Neural progenitor cell (in vitro differentiated cells): ENCODE data around the gene ARID4A. TPM values are rescaled to one million over a fixed set of nuclear protein-coding genes. Genes with fewer than 3 reads are reported as not detected.
"Not testable (repeated sequence)": the region's sequence is repeated elsewhere in the genome, so short reads cannot be mapped to it uniquely, and the experiment has no call there.

ENCODE experiments used
- DNase-seq: peaks from one replicate; pipeline ENCODE4 v3.0.0-alpha.2; 2016; ENCODE audit warnings: low spot score
- H2AFZ ChIP-seq: fragments of 200-600 bp; sonication (generic); replicated peaks from 2 replicates; pipeline ENCODE4 v1.6.1; 2016; ENCODE audit warnings: antibody characterized with exemption
- H3F3A ChIP-seq: fragments of 200-600 bp; sonication (generic); 2 replicates; pipeline ENCODE4 v1.6.1; 2016; ENCODE audit warnings: antibody characterized with exemption, low read depth
- H3K27ac ChIP-seq: fragments of 200-600 bp; sonication (generic); 2 replicates; pipeline ENCODE4 v1.5.1; 2016; ENCODE audit warnings: mild to moderate bottlenecking
- H3K27me3 ChIP-seq: fragments of 200-600 bp; sonication (generic); 2 replicates; pipeline ENCODE4 v1.6.1; 2016; ENCODE audit warnings: mild to moderate bottlenecking, moderate library complexity
- H3K36me3 ChIP-seq: fragments of 200-600 bp; sonication (generic); 2 replicates; pipeline ENCODE4 v1.5.1; 2016
- H3K4me1 ChIP-seq: fragments of 200-600 bp; sonication (generic); 2 replicates; pipeline ENCODE4 v1.6.1; 2016; ENCODE audit warnings: mixed run types
- H3K4me2 ChIP-seq: fragments of 200-600 bp; sonication (generic); 2 replicates; pipeline ENCODE4 v1.6.1; 2016
- H3K4me3 ChIP-seq: fragments of 200-600 bp; sonication (generic); 2 replicates; pipeline ENCODE4 v1.5.1; 2016
- H3K79me2 ChIP-seq: fragments of 200-600 bp; sonication (generic); 2 replicates; pipeline ENCODE4 v1.6.1; 2016; ENCODE audit warnings: low read depth
- H3K9ac ChIP-seq: fragments of 200-600 bp; sonication (generic); 2 replicates; pipeline ENCODE4 v1.6.1; 2016
- H3K9me3 ChIP-seq: fragments of 200-600 bp; sonication (generic); 2 replicates; pipeline ENCODE4 v1.5.1; 2016; ENCODE audit warnings: low read depth
- H4K20me1 ChIP-seq: fragments of 200-600 bp; sonication (generic); 2 replicates; pipeline ENCODE4 v1.6.1; 2016; ENCODE audit warnings: low read depth
- H3K27ac Mint-ChIP-seq: 3 replicates; pipeline ENCODE4 v1.8.0; 2021; ENCODE audit warnings: mixed read lengths
- H3K27me3 Mint-ChIP-seq: 2 replicates; pipeline ENCODE4 v1.8.0; 2022; ENCODE audit warnings: low read depth, mild to moderate bottlenecking, inconsistent platforms, moderate library complexity, mixed read lengths; ENCODE audit not compliant: insufficient read depth
- H3K36me3 Mint-ChIP-seq: 3 replicates; pipeline ENCODE4 v1.8.0; 2021; ENCODE audit warnings: mixed read lengths
- H3K4me1 Mint-ChIP-seq: 3 replicates; pipeline ENCODE4 v1.8.0; 2021; ENCODE audit warnings: mixed read lengths
- H3K4me3 Mint-ChIP-seq: 3 replicates; pipeline ENCODE4 v1.8.0; 2021; ENCODE audit warnings: mild to moderate bottlenecking, moderate library complexity, mixed read lengths
- H3K9me3 Mint-ChIP-seq: 3 replicates; pipeline ENCODE4 v1.8.0; 2020; ENCODE audit warnings: mixed read lengths
- CTCF ChIP-seq: fragments of 200-600 bp; sonication (generic); IDR thresholded peaks from 2 replicates; pipeline ENCODE4 v1.5.1; 2017; ENCODE audit warnings: antibody characterized with exemption, mild to moderate bottlenecking
- EZH2 ChIP-seq: fragments of 200-600 bp; sonication (generic); IDR thresholded peaks from 2 replicates; pipeline ENCODE4 v1.6.1; 2017; ENCODE audit warnings: antibody characterized with exemption, mild to moderate bottlenecking, moderate library complexity
- EZH2phosphoT487 ChIP-seq: fragments of 200-600 bp; sonication (generic); IDR thresholded peaks from 2 replicates; pipeline ENCODE4 v1.6.1; 2017; ENCODE audit warnings: antibody characterized with exemption
- total RNA-seq: library from RNA; depleted of rRNA; stranded (reverse); fragments of >200 nt; gene quantifications from 2 replicates; pipeline ENCODE4 v1.2.3, GENCODE V29; 2015; ENCODE audit warnings: low replicate concordance

Gene ARID4A
- total RNA-seq, 1 donor from 2014 or later = 24.1 TPM

DNA sequence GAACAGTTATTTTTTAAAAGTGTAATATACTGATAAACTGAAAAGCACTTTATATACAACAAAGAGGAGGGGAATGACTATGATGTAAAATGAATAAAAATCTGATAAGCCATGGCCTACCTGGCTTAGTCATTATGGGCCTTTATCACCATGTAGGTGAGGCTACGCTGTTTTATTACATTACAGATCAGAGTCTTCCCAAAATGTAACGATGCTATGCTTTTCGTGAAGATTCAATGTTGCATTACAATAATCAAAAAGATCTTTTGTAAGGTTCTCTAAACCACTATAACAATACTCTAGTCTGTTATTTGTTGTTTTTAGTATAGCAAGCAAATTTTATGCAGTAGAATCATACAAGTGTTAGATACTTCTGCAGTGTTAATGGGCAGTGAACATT, 34.2 kb downstream of the ARID4A start:
- no peak for TF ChIP-seq CTCF
- TF ChIP-seq EZH2 = no peak
- no peak for TF ChIP-seq EZH2phosphoT487
- H3F3A ChIP-seq = peaks cover 23% of the 10 kb centered on the region
- no peak overlapping the region for H3K4me2 ChIP-seq
- no peaks in the 10 kb centered on the region for H3K27me3 ChIP-seq
- no peaks in the 10 kb centered on the region for H3K79me2 ChIP-seq
- H3K27ac ChIP-seq = no peak overlapping the region
- H3K4me3 Mint-ChIP-seq = peak overlapping the region; percentile 85
- no peak overlapping the region for H2AFZ ChIP-seq
- no peak overlapping the region for H3K9ac ChIP-seq
- peaks cover 8% of the 10 kb centered on the region for H3K36me3 Mint-ChIP-seq
- peaks cover 16% of the 10 kb centered on the region for H3K36me3 ChIP-seq
- H3K4me1 Mint-ChIP-seq = peaks cover 30% of the 10 kb centered on the region
- H3K9me3 ChIP-seq = no peaks in the 10 kb centered on the region
- peaks cover 9% of the 10 kb centered on the region for H3K4me1 ChIP-seq
- no peaks in the 10 kb centered on the region for H4K20me1 ChIP-seq
- H3K27me3 Mint-ChIP-seq = no peaks in the 10 kb centered on the region
- H3K4me3 ChIP-seq = no peak overlapping the region
- no peaks in the 10 kb centered on the region for H3K9me3 Mint-ChIP-seq
- no peak for DNase-seq
- peak overlapping the region; percentile 73 for H3K27ac Mint-ChIP-seq

- peaks cover 11% of the 10 kb centered on the region for H3K36me3 Mint-ChIP-seq
- not testable (repeated sequence) for H3K27me3 ChIP-seq, H3K36me3 ChIP-seq, H3K4me1 ChIP-seq, H3F3A ChIP-seq, H3K27ac Mint-ChIP-seq, H3K79me2 ChIP-seq, H3K4me3 ChIP-seq, H3K9me3 ChIP-seq, H3K4me2 ChIP-seq, H3K27me3 Mint-ChIP-seq, H3K27ac ChIP-seq, DNase-seq, H3K4me3 Mint-ChIP-seq, H2AFZ ChIP-seq, H3K9me3 Mint-ChIP-seq, H4K20me1 ChIP-seq, H3K9ac ChIP-seq, H3K4me1 Mint-ChIP-seq
Observed at GRCh38 chr14:58339666-58340065, 41.3 kb downstream of the ARID4A start.

GRCh38 chr14:58341152-58341748, 42.9 kb downstream of the ARID4A start:
- Mint-ChIP-seq H3K9me3 (no peaks in the 10 kb centered on the region), H3K4me3 (no peak overlapping the region), H3K27me3 (no peaks in the 10 kb centered on the region), H3K27ac (no peak overlapping the region), H3K4me1 (peaks cover 2% of the 10 kb centered on the region), H3K36me3 (peaks cover 9% of the 10 kb centered on the region)
- DNase-seq = no peak
- H2AFZ ChIP-seq = no peak overlapping the region
- H3K36me3 ChIP-seq = peaks cover 9% of the 10 kb centered on the region
- no peaks in the 10 kb centered on the region for H4K20me1 ChIP-seq
- TF ChIP-seq CTCF (no peak), EZH2phosphoT487 (no peak), EZH2 (no peak)
- H3F3A ChIP-seq = peaks cover 3% of the 10 kb centered on the region
- H3K4me1 ChIP-seq = no peaks in the 10 kb centered on the region
- no peak overlapping the region for H3K4me2 ChIP-seq
- no peak overlapping the region for H3K4me3 ChIP-seq
- no peak overlapping the region for H3K27ac ChIP-seq
- H3K79me2 ChIP-seq = no peaks in the 10 kb centered on the region
- no peak overlapping the region for H3K9ac ChIP-seq
- H3K27me3 ChIP-seq = no peaks in the 10 kb centered on the region
- H3K9me3 ChIP-seq = no peaks in the 10 kb centered on the region

GRCh38 chr14:58343535-58343934, 45.2 kb downstream of the ARID4A start:
- H3K4me2 ChIP-seq, H4K20me1 ChIP-seq, H3K4me1 Mint-ChIP-seq, H2AFZ ChIP-seq, H3K27ac Mint-ChIP-seq, H3K27ac ChIP-seq, H3K9ac ChIP-seq, H3K4me1 ChIP-seq, H3K4me3 Mint-ChIP-seq, H3K4me3 ChIP-seq, DNase-seq, H3F3A ChIP-seq, H3K9me3 ChIP-seq, H3K27me3 Mint-ChIP-seq, H3K27me3 ChIP-seq, H3K79me2 ChIP-seq, H3K9me3 Mint-ChIP-seq: not testable (repeated sequence)
- H3K36me3 ChIP-seq = peaks cover 19% of the 10 kb centered on the region
- H3K36me3 Mint-ChIP-seq = peaks cover 15% of the 10 kb centered on the region
